SKM-1 treated with dmso at 0.1 percent for 144 hours (cell line): Measurements from ENCODE around the gene LUC7L2.
A peak's percentile ranks its signal among the peaks of the same experiment; 100 is the strongest.
"Not testable (repeated sequence)": the region's sequence is repeated elsewhere in the genome, so short reads cannot be mapped to it uniquely, and the experiment has no call there.

Experiments used
- DNase-seq: peaks from one replicate; lab custom pipeline; 2025; ENCODE audit not compliant: unreplicated experiment; lab: John Stamatoyannopoulos, UW

Gene LUC7L2, protein sequence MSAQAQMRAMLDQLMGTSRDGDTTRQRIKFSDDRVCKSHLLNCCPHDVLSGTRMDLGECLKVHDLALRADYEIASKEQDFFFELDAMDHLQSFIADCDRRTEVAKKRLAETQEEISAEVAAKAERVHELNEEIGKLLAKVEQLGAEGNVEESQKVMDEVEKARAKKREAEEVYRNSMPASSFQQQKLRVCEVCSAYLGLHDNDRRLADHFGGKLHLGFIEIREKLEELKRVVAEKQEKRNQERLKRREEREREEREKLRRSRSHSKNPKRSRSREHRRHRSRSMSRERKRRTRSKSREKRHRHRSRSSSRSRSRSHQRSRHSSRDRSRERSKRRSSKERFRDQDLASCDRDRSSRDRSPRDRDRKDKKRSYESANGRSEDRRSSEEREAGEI

DNA sequence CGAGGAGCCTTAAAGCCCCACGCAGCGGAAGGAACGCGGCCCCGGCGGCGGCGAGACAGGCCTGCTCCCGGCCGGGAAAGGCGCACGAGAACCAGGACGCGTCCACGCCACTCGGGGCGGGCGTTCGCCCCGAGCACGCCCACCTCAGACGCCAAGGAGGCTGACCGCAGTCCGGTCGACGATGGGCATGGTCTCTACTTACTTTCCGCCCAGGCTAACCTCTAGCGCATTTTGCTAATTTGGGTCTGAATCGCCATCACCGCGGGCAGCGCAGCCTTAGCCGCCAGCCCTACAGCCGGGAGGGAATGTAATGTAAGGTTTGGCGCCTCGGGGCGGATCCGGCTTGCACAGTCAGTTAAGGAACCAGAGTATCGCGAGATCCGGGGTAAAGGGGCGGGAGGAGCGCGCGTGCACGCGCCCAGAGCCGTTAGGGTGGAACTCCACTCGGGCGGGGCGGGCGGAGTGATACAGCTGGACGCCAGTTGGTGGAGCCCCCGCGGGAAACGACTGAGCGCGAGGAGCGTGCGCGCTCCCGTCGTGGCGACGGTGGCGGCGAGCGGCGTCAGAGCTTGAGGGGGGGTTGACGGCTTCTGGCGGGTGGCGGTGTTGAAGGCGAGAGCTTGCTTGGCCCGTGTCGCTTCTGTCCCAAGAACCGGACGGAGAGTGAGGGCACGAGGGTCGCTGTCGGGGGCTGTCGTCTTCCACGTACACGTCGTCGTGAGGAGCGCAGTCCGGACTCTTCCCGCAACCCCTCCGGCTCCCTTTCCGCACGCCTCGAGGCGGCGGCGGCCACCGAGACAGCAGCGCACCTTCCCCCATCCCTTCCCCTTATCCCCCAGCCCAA lies at the start of gene LUC7L2:
Gene LUC7L2, plus strand, starts transcription at position 529 of the 844 bp plus-strand sequence. CDS start 368 bp downstream, outside the sequence.
- DNase-seq, result peak; percentile 96

DNA sequence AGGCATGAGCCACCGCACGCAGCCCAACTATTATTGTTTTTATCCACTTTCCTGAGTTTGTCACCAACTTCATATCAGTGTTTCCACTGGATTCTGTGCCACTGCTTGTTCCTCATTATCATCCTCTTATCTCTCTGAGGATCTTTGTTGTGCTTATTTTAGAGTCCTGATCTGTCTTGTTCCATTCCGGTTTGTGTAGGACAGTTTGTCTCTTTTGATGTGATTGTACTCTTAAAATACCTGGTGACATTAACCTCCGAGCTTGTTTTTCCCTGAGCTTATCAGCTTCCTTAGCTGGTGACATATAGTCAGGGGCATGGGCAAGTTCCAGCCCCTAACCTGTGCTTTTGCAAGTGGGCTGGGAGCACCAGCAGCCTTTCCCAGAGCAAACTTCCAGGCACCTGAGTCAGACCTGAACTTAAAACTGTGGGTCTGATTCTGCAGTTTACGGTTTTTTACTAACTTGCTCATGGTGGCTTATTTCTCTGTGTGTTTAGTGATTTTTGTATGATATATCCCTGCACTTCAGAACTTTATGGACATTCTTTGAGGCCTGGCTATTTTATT lies 41.7 kb upstream of the LUC7L2 start:
- no peak for DNase-seq

DNA sequence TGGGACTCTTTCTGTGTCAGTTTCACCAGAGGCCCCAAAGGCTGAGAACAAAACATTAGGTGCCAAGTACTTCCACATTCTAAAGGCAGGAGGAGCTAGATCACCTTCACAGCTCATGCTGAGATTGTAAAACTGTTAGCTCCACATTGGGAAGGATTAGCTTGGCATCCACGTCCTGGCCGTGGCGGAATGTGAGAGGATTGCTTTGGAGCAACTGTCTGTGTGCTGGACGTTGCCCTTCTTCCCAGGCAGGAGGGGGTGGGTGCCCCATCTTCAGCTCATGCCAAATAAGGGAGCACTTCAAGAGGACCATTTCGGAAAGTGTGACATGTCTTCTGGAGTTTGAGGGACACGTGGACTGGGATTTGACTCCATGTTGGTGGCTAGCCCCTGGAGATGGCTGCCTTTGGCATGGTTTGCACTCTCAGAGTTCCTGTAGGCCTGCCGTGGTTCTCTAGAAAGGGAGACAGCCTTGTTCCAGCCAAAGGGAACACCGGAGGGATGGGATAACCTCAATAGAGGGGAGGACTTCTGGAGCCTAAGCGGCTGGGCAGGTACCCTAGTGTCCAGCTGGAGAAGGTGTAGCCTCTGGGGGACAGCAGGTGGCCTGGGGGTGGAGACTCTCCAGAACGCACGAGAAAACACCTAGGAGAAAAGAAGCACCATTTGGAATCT lies 38.5 kb upstream of the LUC7L2 start:
- DNase-seq, result peak; percentile 5

DNA sequence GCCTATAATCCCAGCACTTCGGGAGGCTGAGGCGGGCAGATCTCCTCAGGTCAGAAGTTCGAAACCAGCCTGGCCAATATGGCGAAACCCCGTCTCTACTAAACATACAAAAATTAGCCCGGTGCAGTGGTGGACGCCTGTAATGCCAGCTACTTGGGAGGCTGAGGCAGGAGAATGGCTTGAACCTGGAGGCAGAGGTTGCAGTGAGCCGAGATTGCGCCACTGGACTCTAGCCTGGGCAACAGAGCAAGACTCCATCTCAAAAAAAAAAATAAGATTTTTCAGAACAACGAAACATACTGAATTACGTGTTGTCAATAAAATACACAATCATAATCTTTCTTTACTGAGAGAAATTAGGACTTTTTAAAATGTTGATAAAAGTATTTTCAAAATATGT lies 35.0 kb upstream of the LUC7L2 start:
- DNase-seq, result not testable (repeated sequence)

DNA sequence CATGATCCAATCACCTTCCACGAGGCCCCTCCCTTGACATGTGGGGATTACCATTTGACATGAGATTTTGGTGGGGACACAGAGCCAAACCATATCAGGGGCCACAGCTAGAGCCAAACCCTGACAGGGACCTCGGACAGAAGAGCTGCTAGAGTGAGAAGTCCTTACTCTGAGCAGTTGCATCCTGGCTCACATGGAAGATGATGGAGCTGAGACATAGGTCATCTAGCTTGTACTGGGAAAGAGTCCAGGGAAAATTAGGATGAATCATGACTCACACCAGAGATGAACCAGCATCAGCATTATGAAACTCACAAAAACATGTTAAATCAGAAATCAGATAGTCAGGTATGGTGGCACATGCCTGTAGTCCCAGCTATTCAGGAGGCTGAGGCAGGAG lies 31.3 kb upstream of the LUC7L2 start:
- no peak for DNase-seq

DNA sequence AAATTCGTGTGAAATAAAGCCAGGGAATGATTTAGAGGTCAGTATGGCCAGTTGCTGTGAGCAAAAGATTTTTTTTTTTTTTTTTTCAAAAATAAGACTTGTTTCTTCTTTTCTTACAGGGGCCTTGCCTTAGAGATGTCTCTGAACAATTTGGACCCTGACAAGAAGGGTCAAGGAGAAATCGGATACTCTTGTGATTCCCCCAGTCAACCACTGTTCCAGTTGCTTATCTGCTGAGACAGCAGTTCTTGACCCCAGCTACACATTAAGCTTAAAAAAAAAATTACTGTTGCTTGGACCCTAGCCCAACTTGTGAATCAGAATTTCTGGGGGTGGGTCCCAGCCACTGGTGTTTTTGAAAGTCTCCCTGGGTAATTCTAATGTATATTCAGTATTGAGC lies 30.6 kb upstream of the LUC7L2 start:
- no peak for DNase-seq

DNA sequence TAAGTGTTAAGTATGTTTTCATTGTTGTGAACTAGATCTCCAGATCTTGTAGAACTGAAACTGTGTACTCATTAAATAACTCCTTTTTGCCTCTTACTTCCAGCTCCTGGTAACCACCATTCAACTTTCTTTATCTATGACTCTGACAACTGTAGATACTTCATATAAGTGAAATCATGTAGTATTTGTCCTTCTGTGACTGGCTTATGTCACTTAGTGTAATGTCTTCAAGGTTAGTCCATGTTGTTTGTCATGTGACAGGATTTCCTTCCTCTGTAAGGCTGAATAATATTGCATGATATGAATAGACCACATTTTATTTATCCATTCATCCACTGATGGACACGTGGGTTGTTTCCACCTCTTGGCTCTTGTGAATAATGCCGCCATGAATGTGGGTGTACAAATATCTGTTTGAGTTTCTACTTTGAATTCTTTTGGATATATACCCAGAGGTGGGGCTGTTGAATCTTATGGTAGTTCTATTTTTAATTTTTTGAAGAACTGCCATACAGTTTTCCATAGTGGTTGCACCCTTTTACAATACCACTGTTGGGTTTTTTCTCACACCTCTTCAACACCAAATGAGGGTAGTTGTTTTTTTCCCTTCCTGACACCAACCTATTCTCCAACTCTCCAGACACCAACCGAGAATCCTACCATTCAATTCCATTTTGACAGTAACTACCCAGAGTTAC lies 29.2 kb upstream of the LUC7L2 start:
- DNase-seq, result no peak

DNA sequence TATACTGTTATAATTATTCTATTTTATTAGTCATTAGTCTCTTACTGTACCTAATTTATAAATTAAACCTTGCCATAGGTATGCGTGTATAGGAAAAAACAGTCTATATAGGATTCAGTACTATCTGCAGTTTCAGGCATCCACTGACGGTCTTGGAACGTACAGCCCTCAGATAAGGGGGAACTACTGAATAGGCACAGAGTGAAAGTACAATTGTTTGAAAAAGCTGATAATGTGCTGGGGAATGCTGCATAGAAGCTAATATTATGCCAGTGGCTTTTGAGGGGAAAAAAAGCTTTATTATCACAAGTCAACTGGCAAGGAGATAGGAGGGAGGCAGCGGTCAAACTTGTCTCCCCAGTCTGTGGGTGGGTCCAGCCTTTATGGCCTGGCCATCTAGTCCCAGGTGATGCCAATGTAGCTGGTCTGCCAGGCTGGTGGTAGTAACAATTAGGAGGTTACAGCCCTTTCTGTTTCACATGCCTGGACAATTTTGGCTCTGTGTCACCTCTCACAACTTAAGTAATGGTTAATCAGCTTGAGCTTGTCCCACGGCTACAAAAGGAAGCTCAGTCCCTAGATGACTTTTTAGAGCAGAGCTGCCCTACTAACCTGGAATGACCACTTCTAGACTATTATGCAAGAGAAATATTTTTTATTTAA lies 26.9 kb upstream of the LUC7L2 start:
- DNase-seq, result no peak

DNA sequence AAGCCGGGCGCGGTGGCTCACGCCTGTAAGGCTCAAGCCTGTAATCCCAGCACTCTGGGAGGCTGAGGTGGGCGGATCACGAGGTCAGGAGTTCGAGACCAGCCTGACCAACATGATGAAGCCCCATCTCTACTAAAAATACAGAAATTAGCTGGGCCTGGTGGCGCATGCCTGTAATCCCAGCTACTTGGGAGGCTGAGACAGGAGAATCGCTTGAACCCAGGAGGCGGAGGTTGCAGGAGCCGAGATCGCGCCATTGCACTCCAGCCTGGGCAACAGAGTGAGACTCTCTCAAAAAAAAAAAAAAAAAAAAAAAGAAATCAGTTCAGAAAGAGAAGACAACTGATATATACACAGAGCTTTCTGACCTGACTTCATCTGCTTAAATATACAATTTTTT lies 26.3 kb upstream of the LUC7L2 start:
- not testable (repeated sequence) for DNase-seq

DNA sequence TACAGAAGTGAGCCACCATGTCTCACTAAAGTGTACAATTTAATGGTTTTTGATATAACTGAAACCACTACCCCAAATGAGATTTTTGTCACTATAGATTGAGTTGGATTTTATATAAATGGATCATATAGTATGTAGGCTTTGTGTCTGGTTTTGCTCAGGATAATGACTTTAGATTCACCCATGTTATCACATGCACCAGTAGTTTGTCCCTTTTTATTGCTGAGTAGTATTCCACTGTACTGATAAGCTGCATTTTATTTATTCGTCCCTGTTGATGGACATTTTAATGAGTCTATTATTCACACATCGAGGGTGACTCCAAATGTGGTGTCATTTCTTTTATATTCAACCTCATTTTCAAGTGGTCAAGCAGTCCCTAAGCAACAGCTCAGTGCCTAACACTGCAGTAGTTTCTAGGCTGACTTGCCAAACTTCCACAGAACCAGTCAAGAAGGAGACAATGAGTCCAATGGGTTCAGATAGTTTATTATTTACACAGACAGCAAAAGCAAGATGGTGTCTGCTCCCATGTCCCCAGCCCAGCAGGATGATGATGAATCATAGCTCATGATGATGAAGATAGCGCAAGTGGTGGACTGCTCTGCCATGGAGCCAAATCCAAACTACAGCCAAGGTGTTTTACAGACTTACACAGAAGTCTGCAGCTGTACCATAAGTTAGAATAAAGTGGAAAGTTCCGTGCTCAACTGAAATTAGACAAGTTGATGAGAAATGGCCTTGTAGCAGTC lies 25.1 kb upstream of the LUC7L2 start:
- no peak for DNase-seq

DNA sequence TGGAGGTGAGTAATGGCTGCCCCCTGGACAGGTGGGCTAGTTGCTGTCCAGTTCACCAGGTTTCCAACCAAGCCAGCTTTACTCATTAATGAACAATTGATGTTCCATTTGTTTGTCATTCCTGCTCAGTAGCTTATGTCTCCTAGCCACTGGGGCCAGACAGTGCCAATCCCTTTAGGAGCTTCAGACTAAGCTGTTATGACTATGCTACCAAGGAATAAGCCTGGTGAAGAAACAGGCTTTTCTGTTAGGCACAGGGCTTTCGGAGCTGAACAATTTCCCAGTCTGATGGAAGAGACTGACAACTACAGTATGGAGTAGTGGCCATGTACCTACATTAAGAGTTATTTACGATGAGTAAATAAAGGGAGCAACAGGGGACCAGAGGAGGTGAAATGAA lies 20.7 kb upstream of the LUC7L2 start:
- no peak for DNase-seq

DNA sequence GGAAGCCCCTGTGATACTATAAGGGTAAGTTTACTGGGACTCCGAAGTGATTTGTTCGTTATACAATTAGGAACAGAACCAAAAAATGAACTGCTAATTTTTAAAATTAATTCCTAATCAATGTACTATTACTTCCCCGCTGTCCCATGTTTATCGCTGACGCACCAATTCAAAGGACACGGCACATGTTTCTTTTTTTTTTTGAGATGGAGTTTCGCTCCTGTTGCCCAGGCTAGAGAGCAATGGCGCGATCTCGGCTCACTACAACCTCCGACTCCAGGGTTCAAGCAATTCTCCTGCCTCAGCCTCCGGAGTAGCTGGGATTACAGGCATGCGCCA lies 20.0 kb upstream of the LUC7L2 start:
- no peak for DNase-seq

DNA sequence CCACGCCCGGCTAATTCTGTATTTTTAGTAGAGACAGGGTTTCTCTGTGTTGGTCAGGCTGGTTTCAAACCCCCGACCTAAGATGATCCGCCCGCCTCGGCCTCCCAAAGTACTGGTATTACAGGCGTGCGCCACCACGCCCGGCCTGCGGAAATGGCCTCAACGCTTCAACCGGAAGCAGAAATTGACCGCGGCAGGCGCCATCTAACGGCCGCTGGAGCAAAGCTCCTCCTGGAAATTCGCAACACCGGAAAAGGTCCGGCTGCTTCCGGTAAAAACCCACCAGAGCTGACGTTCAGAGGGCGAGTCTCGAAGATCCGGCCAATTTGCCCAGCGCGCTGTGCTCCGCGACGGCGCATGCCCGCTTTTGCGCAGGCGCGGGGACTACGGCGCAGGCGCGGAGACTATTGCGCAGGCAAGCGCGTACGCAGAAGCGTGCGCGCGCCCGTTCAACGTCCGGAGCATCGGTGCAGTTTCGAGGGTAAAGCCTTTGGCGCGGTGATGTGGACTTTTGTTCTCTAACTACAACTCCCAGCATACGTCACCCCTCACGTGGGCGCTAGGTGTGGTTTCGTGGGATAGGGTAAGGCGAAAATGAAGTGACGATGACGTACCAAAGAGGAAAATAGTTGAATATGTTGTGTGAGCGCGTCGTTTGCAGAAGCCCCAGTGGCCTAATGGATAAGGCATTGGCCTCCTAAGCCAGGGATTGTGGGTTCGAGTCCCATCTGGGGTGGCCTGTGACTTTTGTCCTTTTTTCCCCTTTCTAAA lies 19.5 kb upstream of the LUC7L2 start:
- peak; percentile 100 for DNase-seq

DNA sequence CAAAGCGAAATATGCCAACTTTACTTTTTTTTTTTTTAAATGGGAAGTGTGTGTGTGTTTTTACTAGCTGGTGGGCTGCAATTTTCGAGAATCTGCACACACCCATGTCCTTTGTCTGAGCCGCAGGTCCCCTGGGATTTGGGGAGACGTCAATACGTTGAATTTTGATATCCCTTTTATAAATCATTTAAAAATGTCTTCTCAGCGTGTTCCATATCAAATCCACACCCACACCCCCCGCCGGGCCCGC lies 19.0 kb upstream of the LUC7L2 start:
- peak; percentile 66 for DNase-seq

DNA sequence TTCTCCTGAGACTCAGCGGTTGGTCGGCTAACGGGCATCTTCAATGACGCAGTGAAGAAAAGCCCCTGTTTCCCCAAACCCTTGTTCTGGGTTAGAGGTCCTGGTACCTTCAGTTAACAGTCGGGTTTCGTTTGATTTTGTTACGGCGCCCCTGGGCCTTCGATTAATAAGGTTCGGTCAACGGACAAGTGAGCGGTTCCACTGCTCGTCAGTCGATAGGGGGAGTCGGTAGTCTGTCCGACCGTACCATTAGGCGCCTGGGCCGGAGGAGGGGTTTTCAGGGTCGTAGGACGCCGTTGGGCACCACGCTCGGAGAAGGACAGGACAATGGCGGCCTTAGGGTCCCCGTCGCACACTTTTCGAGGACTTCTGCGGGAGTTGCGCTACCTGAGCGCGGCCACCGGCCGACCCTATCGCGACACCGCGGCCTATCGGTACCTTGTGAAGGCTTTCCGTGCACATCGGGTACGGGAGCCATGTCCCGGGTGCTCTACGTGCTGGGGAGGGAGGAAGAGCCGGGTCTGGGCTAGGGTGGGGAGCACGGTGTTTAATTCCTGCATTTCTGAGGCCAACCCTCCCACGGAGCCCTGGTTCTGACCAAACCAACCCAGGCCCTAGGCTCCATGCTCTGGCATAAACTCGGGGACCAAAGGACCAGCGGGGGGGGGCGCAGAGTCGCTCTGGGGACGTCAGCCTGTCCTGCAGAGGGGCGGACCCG lies 18.5 kb upstream of the LUC7L2 start, which contains the start of gene FMC1:
Gene FMC1, plus strand, starts transcription at position 280 of the 718 bp plus-strand sequence. Its CDS starts 48 bp downstream, at position 328.
- peak; percentile 84 for DNase-seq

DNA sequence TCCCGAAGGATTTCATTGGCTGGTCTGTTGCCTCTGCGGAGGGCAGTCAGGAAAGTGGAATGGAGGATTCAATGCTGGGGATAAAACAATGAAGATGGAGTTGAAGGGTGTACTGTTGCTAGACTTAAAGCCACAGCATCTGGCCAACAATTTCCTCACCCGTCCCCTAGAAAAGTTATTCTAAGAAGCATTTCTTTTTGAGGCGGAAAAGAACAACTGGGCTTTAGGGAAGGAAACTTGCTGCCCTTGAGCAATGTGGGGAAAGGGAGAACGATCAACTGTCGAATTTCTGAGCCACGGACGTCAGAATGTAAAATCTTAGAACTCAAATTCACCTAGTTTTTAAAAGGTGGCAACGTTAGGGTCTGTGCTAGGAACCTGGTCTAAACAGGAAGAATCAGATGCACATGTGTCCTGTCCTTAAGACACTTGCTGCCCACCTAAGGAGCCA lies 17.9 kb upstream of the LUC7L2 start:
- peak; percentile 86 for DNase-seq

DNA sequence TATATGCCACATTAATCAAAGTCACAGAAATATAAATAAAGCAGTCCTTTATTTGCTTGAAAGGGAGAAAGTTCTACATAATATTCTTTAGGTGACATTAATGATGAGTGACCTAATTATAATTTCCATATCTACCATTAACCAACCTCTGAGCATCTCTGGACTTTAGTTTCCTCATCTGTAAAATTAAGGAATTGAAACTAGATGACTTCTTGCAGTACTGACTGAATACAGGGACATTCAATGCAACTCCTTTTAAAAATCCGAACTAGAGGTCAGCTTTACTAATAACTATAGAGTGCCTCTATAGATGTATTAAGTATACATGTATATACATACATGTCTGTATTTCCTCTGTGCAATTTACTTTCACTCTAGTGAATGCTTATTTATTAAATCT lies 14.7 kb upstream of the LUC7L2 start:
- DNase-seq, result no peak

DNA sequence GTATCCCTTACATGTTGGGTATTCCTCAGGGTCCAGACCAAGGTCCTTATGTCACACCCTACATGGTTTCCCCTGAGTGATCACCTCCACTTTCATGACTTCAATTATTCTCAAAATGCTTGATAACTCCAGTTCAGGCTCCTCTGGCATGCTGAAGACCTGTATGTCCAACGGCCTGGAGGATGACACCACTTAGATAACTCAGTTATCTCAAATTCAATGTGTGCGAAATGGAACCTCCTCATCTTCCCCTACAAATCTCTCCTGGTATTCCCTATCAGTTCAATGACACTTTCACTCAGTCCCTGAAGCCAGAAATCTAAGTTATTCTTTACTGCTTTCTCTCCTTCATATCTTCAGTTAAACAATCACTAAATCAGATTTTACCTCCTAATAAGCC lies 8.7 kb upstream of the LUC7L2 start:
- DNase-seq, result no peak
